Measurements from ENCODE around the gene ODAPH. TPM values are rescaled to one million over a fixed set of nuclear protein-coding genes. Genes with fewer than 3 reads are reported as not detected.
"Not testable (repeated sequence)": the region's sequence is repeated elsewhere in the genome, so short reads cannot be mapped to it uniquely, and the experiment has no call there.

ODAPH gene
- total RNA-seq, 4 donors from 2014 or later = not detected

- no peaks in the 10 kb centered on the region for H3K36me3 ChIP-seq
- no peaks in the 10 kb centered on the region for H3K4me1 ChIP-seq
- intact Hi-C loops (cut with DNase I; ENCODE audit: low total_unique reads) = no loop called here
- TF ChIP-seq CTCF (IDR thresholded peaks at IDR 0.05) = no peak
- TF ChIP-seq POLR2A (IDR thresholded peaks at IDR 0.05) = no peak
- H3K27me3 ChIP-seq = no peaks in the 10 kb centered on the region
- no peaks in the 10 kb centered on the region for H3K9me3 ChIP-seq
- no peak for DNase-seq
- no peak overlapping the region for H3K4me3 ChIP-seq
- H3K27ac ChIP-seq = no peak overlapping the region
These were observed 30.0 kb upstream of the ODAPH start for GRCh38 chr4:75525910-75526309.

- no peaks in the 10 kb centered on the region for H3K36me3 ChIP-seq
- no peaks in the 10 kb centered on the region for H3K27me3 ChIP-seq
- DNase-seq = no peak
- H3K4me3 ChIP-seq = no peak overlapping the region
- intact Hi-C loops (cut with DNase I; ENCODE audit: low total_unique reads) = no loop called here
- TF ChIP-seq POLR2A (IDR thresholded peaks at IDR 0.05) = no peak
- no peak for TF ChIP-seq CTCF (IDR thresholded peaks at IDR 0.05)
- H3K27ac ChIP-seq = no peak overlapping the region
- H3K9me3 ChIP-seq = no peaks in the 10 kb centered on the region
- no peaks in the 10 kb centered on the region for H3K4me1 ChIP-seq
These were observed 28.4 kb upstream of the ODAPH start for GRCh38 chr4:75527482-75527881.

GRCh38 chr4:75530556-75531322 lies 25.1 kb upstream of the ODAPH start:
- TF ChIP-seq POLR2A (IDR thresholded peaks at IDR 0.05) (no peak), CTCF (IDR thresholded peaks at IDR 0.05) (no peak)

GRCh38 chr4:75531536-75532143 lies 24.2 kb upstream of the ODAPH start:
- H3K4me1 ChIP-seq; DNase-seq; H3K27ac ChIP-seq; H3K36me3 ChIP-seq; H3K9me3 ChIP-seq; intact Hi-C loops (cut with DNase I; ENCODE audit: low total_unique reads); H3K4me3 ChIP-seq; H3K27me3 ChIP-seq: not testable (repeated sequence)

More at GRCh38 chr4:75530556-75531322, 25.1 kb upstream of the ODAPH start:
- no peaks in the 10 kb centered on the region for H3K4me1 ChIP-seq
- no peak overlapping the region for H3K4me3 ChIP-seq
- intact Hi-C loops (cut with DNase I; ENCODE audit: low total_unique reads) = no loop called here
- DNase-seq = no peak
- peaks cover 0 to 3% of the 10 kb centered on the region in 2 donors for H3K9me3 ChIP-seq
- no peaks in the 10 kb centered on the region for H3K36me3 ChIP-seq
- H3K27ac ChIP-seq = no peak overlapping the region
- no peaks in the 10 kb centered on the region for H3K27me3 ChIP-seq

GRCh38 chr4:75533339-75533887 lies 22.5 kb upstream of the ODAPH start:
- intact Hi-C loops (cut with DNase I; ENCODE audit: low total_unique reads); H3K27me3 ChIP-seq; H3K27ac ChIP-seq; DNase-seq; H3K9me3 ChIP-seq; H3K4me1 ChIP-seq; H3K4me3 ChIP-seq; H3K36me3 ChIP-seq: not testable (repeated sequence)

- H3K4me1 ChIP-seq; H3K27ac ChIP-seq; H3K36me3 ChIP-seq; H3K27me3 ChIP-seq; H3K4me3 ChIP-seq; DNase-seq; H3K9me3 ChIP-seq; intact Hi-C loops (cut with DNase I; ENCODE audit: low total_unique reads): not testable (repeated sequence)
These were observed 21.9 kb upstream of the ODAPH start for GRCh38 chr4:75533926-75534325.

GRCh38 chr4:75537308-75537707 lies 18.6 kb upstream of the ODAPH start:
- H3K4me3 ChIP-seq; DNase-seq; intact Hi-C loops (cut with DNase I; ENCODE audit: low total_unique reads); H3K4me1 ChIP-seq; H3K9me3 ChIP-seq; H3K36me3 ChIP-seq; H3K27me3 ChIP-seq; H3K27ac ChIP-seq: not testable (repeated sequence)
